Neutrophil (primary cell): ENCODE data around the gene DLX5.

ENCODE experiments used
- H3K27ac ChIP-seq: fragments of 200-600 bp; sonication (generic); 2 replicates; pipeline ENCODE4 v1.5.1; 2016; ENCODE audit warnings: mild to moderate bottlenecking, moderate library complexity
- H3K27me3 ChIP-seq: fragments of 200-600 bp; sonication (generic); 2 replicates; pipeline ENCODE4 v1.6.0; 2016; ENCODE audit warnings: mild to moderate bottlenecking
- H3K36me3 ChIP-seq: fragments of 200-600 bp; sonication (generic); 2 replicates; pipeline ENCODE4 v1.5.1; 2017
- H3K4me1 ChIP-seq, 2 experiments: fragments of 200-600 bp in 1 of 2; sonication (generic) in 1 of 2; 1 replicate in 1 of 2; 2 replicates in 1 of 2; pipeline versions ENCODE4 v1.5.1 to v1.6.1; 2013 to 2016; ENCODE audit warnings: low read depth in 1 of 2, low read length in 1 of 2, mild to moderate bottlenecking in 1 of 2, moderate library complexity in 1 of 2; ENCODE audit not compliant: control insufficient read depth in 1 of 2, insufficient read depth in 1 of 2
- H3K4me3 ChIP-seq, 2 experiments: fragments of 200-600 bp in 1 of 2; sonication (generic) in 1 of 2; 1 replicate in 1 of 2; 2 replicates in 1 of 2; pipeline ENCODE4 v1.5.1; 2013 to 2016; ENCODE audit warnings: low read depth in 1 of 2, low read length in 1 of 2, mild to moderate bottlenecking in 1 of 2, moderate library complexity in 1 of 2
- H3K9me3 ChIP-seq: fragments of 200-600 bp; sonication (generic); 2 replicates; pipeline ENCODE4 v1.5.1; 2016
- CTCF ChIP-seq: fragments of 200-600 bp; sonication (generic); IDR thresholded peaks from 2 replicates; pipeline ENCODE4 v1.5.1; 2016; ENCODE audit warnings: antibody characterized with exemption

The DLX5 gene

GRCh38 chr7:97001221-97001620 lies 23.4 kb downstream of the DLX5 start:
- Histone ChIP-seq H3K4me1 (peaks cover 0 to 5% of the 10 kb centered on the region in 2 experiments), H3K4me3 (no peak overlapping the region), H3K27ac (no peak overlapping the region), H3K27me3 (peaks cover 100% of the 10 kb centered on the region), H3K36me3 (no peaks in the 10 kb centered on the region), H3K9me3 (no peaks in the 10 kb centered on the region)
- TF ChIP-seq CTCF, result no peak

DNA sequence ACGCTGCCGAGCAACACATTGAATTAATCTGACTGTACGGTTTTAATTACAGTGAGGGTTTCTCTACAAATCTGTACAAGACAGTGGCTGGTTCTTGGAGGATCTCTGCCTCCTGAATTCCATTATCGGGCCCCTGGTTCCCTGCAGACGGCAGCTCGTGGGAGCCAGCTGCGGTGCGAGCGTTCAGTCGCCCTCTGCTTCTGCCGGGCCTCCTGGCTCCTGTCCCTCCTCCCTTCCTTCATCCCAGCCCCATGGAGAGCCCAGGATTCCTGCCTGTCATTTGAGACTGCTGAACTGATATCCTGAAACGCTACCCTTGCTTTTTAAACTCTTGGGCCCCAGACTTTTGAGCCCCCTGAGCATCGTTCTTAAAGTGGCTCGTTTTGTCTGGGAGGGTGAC lies 25.9 kb downstream of the DLX5 start:
- H3K27ac ChIP-seq, result no peak overlapping the region
- H3K36me3 ChIP-seq, result no peaks in the 10 kb centered on the region
- peaks cover 100% of the 10 kb centered on the region for H3K27me3 ChIP-seq
- no peaks in the 10 kb centered on the region for H3K4me1 ChIP-seq
- H3K9me3 ChIP-seq, result no peaks in the 10 kb centered on the region
- no peak overlapping the region for H3K4me3 ChIP-seq
- TF ChIP-seq CTCF, result no peak

DNA sequence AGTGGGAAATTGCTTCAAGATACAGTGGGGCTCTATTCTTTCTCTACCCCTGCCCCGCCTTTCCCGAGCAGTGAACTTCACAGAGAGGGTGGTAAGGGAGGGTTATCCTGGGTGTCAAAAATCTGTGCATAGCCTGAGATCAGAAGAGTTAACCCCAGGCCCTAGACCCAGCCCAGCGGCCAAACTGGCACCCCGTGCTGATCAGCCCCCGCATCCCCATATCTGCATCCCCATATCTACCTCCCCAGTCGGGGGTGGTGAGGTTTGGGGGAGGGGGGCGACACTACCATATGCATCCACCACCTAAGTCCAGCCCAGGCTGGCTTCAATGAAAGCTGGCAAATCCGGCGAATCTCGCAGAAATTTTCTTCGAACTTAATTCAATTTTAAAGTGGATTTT lies 26.3 kb downstream of the DLX5 start:
- peaks cover 100% of the 10 kb centered on the region for H3K27me3 ChIP-seq
- no peak overlapping the region for H3K27ac ChIP-seq
- no peaks in the 10 kb centered on the region for H3K4me1 ChIP-seq
- no peak overlapping the region for H3K4me3 ChIP-seq
- no peaks in the 10 kb centered on the region for H3K36me3 ChIP-seq
- no peaks in the 10 kb centered on the region for H3K9me3 ChIP-seq
- no peak for TF ChIP-seq CTCF

GRCh38 chr7:96997512-96998032 lies 27.1 kb downstream of the DLX5 start:
- H3K4me3 ChIP-seq, result no peak overlapping the region
- TF ChIP-seq CTCF, result no peak
- H3K36me3 ChIP-seq, result no peaks in the 10 kb centered on the region
- H3K4me1 ChIP-seq, result no peaks in the 10 kb centered on the region
- no peaks in the 10 kb centered on the region for H3K9me3 ChIP-seq
- peaks cover 100% of the 10 kb centered on the region for H3K27me3 ChIP-seq
- no peak overlapping the region for H3K27ac ChIP-seq

GRCh38 chr7:96996958-96997511 lies 27.6 kb downstream of the DLX5 start:
- Histone ChIP-seq H3K4me3 (no peak overlapping the region), H3K27ac (no peak overlapping the region), H3K9me3 (no peaks in the 10 kb centered on the region), H3K36me3 (no peaks in the 10 kb centered on the region), H3K4me1 (no peaks in the 10 kb centered on the region), H3K27me3 (peaks cover 100% of the 10 kb centered on the region)
- TF ChIP-seq CTCF, result no peak
